GM18526 (cell line): ENCODE data around the gene AQP1.

Experiments used
- POLR2A ChIP-seq: IDR thresholded peaks from 3 replicates; pipeline ENCODE4 v1.6.1; 2011; ENCODE audit not compliant: insufficient read length; ENCODE audit errors: extremely low read depth

Gene AQP1

GRCh38 chr7:30920021-30920583 lies 8.4 kb downstream of the AQP1 start:
- no peak for TF ChIP-seq POLR2A

DNA sequence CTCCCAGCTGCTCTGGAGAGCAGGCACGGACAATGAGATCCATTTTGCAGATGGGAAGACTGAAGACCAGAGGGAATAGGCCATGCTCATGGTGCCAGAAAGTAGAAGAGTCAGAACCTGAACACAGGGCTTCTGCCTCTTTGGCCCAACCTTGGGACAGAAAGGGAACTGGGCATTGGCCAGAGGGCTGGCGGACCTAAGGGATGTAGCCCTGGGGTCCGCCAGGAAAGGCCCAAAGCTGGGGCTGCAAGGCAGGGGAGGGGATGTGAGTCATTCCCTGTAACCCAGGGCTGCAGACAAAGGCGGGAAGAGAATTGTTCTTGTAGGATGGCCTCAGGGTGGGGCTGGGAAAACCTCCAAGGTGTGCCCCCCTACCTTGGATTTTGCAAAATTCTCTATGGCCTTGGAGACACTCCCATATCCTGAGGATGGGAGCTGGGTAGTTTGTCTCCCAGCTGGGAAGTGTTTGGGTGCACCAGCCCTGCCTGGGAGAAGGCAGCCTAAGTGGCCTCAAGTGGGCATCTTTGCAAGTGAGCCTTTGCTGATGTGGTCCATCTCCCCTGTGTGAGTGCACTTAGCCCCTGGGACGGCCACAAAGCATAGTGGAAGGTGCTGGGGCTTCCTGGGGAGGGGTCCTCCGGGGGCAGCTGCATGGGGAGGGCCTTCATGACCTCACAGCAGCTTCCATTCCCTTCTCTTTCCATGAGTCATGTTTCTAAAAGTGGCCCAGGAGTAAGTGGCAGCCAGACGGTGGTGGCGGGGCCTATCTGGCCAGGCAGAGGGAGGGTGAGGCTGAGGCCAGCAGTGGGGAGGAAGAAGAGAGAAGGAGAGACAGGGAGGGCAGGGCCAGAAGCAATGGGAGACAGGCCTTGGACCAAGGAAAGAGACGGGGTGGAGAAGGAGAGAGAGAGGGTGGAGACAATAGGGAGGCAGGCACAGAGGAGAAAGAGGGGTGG lies 9.2 kb downstream of the AQP1 start:
- no peak for TF ChIP-seq POLR2A

DNA sequence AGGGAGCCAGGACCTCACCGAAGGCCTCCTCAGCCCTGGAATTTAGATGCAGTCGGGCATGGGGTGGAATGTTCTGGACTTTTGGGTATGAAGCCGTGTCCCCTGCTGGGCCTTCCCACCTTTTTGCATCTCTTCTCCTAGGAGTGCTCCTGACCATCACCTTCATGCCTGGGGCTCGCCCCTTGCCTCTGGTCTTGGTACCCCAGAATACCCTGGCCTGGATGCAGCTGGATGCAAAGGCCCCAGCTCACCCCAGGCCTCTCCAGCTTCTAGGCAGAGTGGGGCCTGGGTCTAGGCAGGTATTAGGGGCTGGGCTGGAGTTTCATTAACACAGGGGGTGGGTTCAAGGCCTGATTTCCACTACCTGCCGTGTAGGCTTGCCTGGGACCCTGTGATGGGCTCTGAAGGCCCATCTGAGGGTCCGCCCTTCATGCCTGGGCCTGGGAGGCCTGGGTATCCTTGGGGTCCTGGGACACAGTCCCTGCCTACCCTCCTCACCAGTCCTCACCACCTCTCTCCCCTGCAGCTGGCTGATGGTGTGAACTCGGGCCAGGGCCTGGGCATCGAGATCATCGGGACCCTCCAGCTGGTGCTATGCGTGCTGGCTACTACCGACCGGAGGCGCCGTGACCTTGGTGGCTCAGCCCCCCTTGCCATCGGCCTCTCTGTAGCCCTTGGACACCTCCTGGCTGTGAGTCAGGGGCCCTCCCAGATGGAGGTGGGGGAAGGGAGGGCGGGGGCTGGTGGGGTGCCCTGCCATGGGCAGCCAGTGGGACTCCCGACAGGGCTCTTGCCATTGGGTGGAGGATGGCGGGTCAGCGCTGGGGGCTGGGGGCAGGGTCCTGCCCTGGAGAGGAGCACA lies 10.1 kb downstream of the AQP1 start:
- no peak for TF ChIP-seq POLR2A

DNA sequence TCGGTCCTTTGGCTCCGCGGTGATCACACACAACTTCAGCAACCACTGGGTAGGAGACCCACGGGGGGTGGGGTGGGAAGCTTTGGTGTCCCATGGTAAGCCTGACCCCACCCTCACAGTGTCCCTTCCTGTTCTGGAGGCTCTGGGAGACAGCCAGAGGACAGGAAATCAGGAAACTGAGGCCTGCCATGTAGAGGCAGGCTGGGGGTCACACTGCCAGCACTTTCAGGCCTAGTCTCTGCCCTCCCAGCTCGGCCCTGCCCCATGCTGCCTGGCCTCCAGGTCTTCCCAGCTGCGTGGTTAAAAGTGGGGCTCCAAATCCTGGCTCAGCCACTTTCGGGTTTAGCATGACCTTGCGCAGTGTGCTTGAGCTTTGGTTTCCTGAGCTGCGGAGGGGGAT lies 10.9 kb downstream of the AQP1 start:
- no peak for TF ChIP-seq POLR2A

GRCh38 chr7:30923009-30923773 lies 11.5 kb downstream of the AQP1 start:
- no peak for TF ChIP-seq POLR2A

DNA sequence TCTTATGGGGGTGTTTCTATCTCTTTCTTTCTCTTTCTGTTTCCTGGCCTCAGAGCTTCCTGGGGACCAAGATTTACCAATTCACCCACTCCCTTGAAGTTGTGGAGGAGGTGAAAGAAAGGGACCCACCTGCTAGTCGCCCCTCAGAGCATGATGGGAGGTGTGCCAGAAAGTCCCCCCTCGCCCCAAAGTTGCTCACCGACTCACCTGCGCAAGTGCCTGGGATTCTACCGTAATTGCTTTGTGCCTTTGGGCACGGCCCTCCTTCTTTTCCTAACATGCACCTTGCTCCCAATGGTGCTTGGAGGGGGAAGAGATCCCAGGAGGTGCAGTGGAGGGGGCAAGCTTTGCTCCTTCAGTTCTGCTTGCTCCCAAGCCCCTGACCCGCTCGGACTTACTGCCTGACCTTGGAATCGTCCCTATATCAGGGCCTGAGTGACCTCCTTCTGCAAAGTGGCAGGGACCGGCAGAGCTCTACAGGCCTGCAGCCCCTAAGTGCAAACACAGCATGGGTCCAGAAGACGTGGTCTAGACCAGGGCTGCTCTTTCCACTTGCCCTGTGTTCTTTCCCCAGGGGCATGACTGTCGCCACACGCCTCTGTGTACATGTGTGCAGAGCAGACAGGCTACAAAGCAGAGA lies 12.2 kb downstream of the AQP1 start:
- TF ChIP-seq POLR2A = no peak

DNA sequence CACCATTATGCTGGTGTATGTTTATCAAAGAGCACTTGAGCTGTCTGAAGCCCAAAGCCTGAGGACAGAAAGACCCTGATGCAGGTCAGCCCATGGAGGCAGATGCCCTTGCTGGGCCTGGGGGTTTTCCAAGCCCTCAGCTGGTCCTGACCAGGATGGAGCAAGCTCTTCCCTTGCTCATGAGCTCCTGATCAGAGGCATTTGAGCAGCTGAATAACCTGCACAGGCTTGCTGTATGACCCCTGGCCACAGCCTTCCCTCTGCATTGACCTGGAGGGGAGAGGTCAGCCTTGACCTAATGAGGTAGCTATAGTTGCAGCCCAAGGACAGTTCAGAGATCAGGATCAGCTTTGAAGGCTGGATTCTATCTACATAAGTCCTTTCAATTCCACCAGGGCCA lies 13.0 kb downstream of the AQP1 start:
- no peak for TF ChIP-seq POLR2A

- TF ChIP-seq POLR2A = no peak
Observed at GRCh38 chr7:30925117-30925516, 13.5 kb downstream of the AQP1 start.

DNA sequence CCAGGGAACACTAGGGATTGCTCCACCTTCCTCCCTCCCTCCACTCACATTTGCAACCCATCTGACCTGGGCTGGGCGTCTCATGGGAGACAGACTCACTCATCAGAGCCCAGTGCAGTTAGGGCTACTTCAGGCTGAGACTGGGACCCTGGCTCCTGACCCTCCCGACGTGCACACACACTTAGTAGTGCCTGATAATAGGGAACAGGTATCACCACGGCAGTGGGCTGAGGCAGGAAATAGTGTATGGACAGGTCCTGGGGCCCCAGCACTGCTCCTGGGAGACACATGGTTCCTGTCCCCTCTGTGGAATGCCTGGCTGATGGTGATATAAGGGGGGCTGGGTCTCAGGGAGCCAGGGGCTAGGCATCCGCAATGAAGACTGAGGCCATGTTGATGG lies 14.3 kb downstream of the AQP1 start:
- TF ChIP-seq POLR2A = no peak

- TF ChIP-seq POLR2A = no peak
Observed at GRCh38 chr7:30926313-30926712, 14.7 kb downstream of the AQP1 start.

DNA sequence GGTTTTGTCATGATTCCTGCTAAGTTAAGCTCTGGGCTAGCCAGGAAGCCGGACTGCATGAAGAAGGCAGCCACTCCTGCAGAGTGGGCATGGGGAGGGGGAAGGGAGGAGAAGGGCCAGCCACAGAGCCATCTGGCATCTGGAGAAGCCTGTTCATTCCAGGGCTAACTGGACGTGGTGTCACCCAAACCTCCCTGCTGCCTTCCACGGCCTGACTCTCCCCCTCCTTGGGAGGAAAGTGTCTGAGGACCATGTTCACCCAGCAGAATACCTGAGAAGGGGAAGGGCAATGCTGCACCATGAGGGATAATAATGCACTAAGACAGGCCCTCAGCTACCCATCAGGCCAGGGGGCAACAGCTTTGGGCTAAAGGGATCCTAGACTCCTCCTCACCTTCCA lies 15.4 kb downstream of the AQP1 start:
- no peak for TF ChIP-seq POLR2A

DNA sequence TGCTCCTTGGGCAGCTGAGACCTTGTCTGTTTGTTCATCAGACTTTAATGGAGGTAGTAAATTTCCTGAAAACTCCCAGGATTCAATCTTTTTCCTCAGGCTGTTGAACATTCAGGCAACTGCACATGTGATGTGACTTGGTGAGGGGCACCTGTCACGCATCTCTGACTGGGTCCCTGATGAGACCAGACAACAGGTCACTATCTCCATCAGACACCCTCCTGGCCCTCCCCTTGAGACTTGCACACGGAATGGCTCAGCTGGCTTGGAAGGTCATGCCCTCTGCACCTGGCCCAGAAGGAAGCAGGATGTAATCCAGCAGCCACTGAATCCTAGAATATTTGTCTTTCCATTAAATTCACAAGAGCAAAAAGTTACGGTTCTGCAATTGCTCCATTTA lies 15.9 kb downstream of the AQP1 start:
- TF ChIP-seq POLR2A = no peak

- TF ChIP-seq POLR2A = no peak
Observed at GRCh38 chr7:30928254-30928872, 16.7 kb downstream of the AQP1 start.

DNA sequence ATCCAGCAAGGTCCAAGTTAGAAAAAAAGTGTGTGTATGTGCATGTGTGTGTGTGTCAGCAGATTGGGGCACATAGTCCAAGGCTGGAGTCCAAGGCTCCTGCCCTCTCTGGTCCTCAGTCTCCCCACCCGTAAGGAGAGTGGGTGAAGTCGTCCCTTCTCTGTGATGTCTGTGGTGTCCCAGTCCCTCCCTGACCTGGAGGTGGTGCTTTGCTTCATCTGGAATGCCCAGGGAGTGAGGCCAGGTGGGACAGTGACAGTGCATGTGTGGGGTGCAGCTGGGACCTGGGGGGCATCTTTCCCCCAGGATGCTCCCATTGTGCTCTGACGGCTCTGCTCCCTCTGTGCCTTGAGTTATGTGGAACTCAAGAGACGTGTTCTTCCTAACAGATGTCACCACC lies 18.0 kb downstream of the AQP1 start:
- no peak for TF ChIP-seq POLR2A
